Neural cell (in vitro differentiated cells): ENCODE results near the gene MVB12A.

Experiments
- CTCF ChIP-seq: fragments of 450-650 bp; IDR thresholded peaks from 2 replicates; pipeline ENCODE4 v1.5.1; 2014; ENCODE audit warnings: antibody characterized with exemption, mild to moderate bottlenecking, moderate library complexity; ENCODE audit not compliant: poor library complexity, severe bottlenecking
- EP300 ChIP-seq: fragments of 450-650 bp; conservative IDR thresholded peaks from 2 replicates; pipeline ENCODE4 v1.6.1; 2014; ENCODE audit warnings: antibody characterized with exemption, mild to moderate bottlenecking, moderate library complexity; ENCODE audit not compliant: poor library complexity, severe bottlenecking
- POLR2AphosphoS5 ChIP-seq: IDR thresholded peaks from 2 replicates; pipeline ENCODE4 v1.6.1; 2012
- TAF1 ChIP-seq: IDR thresholded peaks from 2 replicates; pipeline ENCODE4 v1.6.1; 2012; ENCODE audit warnings: low read depth

- no peak for TF ChIP-seq CTCF
- no peak for TF ChIP-seq POLR2AphosphoS5
- no peak for TF ChIP-seq EP300
- TF ChIP-seq TAF1, result no peak
Measured at GRCh38 chr19:17431417-17431816, 11.6 kb downstream of the MVB12A start.
